MM.1S (cell line): ENCODE measurements around the gene SLC6A13.

Experiments
- DNase-seq: peaks from one replicate; pipeline ENCODE4 v3.0.0-alpha.2; 2015
- H2AFZ ChIP-seq: fragments of 300-600 bp; sonication (generic); 2 replicates; pipeline ENCODE4 v1.6.0; 2016; ENCODE audit warnings: antibody characterized with exemption, low read length
- H3F3A ChIP-seq: fragments of 300-600 bp; sonication (generic); 2 replicates; pipeline ENCODE4 v1.6.1; 2016; ENCODE audit warnings: mild to moderate bottlenecking, antibody characterized with exemption, low read length, moderate library complexity, mixed read lengths; ENCODE audit not compliant: insufficient read depth
- H3K27ac ChIP-seq: fragments of 300-600 bp; sonication (generic); 2 replicates; pipeline ENCODE4 v1.5.1; 2016; ENCODE audit warnings: mild to moderate bottlenecking, low read length
- H3K27me3 ChIP-seq: fragments of 300-600 bp; sonication (generic); replicated peaks from 2 replicates; pipeline ENCODE4 v1.6.0; 2016; ENCODE audit warnings: low read length; ENCODE audit not compliant: insufficient read depth
- H3K36me3 ChIP-seq: fragments of 300-600 bp; sonication (generic); replicated peaks from 2 replicates; pipeline ENCODE4 v1.6.1; 2016; ENCODE audit warnings: mild to moderate bottlenecking, low read length, mixed read lengths; ENCODE audit not compliant: insufficient read depth
- H3K4me1 ChIP-seq: fragments of 300-600 bp; sonication (generic); 2 replicates; pipeline ENCODE4 v1.6.1; 2016; ENCODE audit warnings: low read length, mixed read lengths
- H3K4me2 ChIP-seq: fragments of 300-600 bp; sonication (generic); 2 replicates; pipeline ENCODE4 v1.6.0; 2016; ENCODE audit warnings: low read depth, low read length
- H3K4me3 ChIP-seq: fragments of 300-600 bp; sonication (generic); 2 replicates; pipeline ENCODE4 v1.5.1; 2016; ENCODE audit warnings: low read length, mixed read lengths
- H3K79me2 ChIP-seq: fragments of 300-600 bp; sonication (generic); 2 replicates; pipeline ENCODE4 v1.6.1; 2016; ENCODE audit warnings: mixed run types, low read length, mixed read lengths
- H3K9ac ChIP-seq: fragments of 300-600 bp; sonication (generic); 2 replicates; pipeline ENCODE4 v1.6.1; 2016; ENCODE audit warnings: low read length, mixed read lengths
- H3K9me2 ChIP-seq: fragments of 300-600 bp; sonication (generic); replicated peaks from 2 replicates; pipeline ENCODE4 v1.6.1; 2016; ENCODE audit warnings: mild to moderate bottlenecking, low read length, mixed read lengths; ENCODE audit not compliant: insufficient read depth
- H3K9me3 ChIP-seq: fragments of 300-600 bp; sonication (generic); replicated peaks from 2 replicates; pipeline ENCODE4 v1.6.1; 2016; ENCODE audit warnings: mild to moderate bottlenecking, low read length, mixed read lengths; ENCODE audit not compliant: insufficient read depth
- H4K20me1 ChIP-seq: fragments of 300-600 bp; sonication (generic); 2 replicates; pipeline ENCODE4 v1.6.1; 2016; ENCODE audit warnings: mild to moderate bottlenecking, low read length, moderate library complexity, mixed read lengths; ENCODE audit not compliant: insufficient read depth
- CTCF ChIP-seq: fragments of 300-600 bp; sonication (generic); IDR thresholded peaks from 2 replicates; pipeline ENCODE4 v1.5.1; 2016; ENCODE audit warnings: antibody characterized with exemption, low read length, mixed read lengths
- EZH2 ChIP-seq: fragments of 300-600 bp; sonication (generic); optimal IDR thresholded peaks from 2 replicates; pipeline ENCODE3; 2017; ENCODE audit warnings: low read depth, mild to moderate bottlenecking, antibody characterized with exemption, low read length, mixed read lengths
- EZH2phosphoT487 ChIP-seq: fragments of 300-600 bp; sonication (generic); IDR thresholded peaks from 2 replicates; pipeline ENCODE4 v1.6.1; 2018; ENCODE audit warnings: antibody characterized with exemption, low read length

The SLC6A13 gene

GRCh38 chr12:234019-234418 lies 28.6 kb downstream of the SLC6A13 start:
- no peaks in the 10 kb centered on the region for H3K4me1 ChIP-seq
- no peak for DNase-seq
- no peaks in the 10 kb centered on the region for H3K9me2 ChIP-seq
- no peaks in the 10 kb centered on the region for H3K9me3 ChIP-seq
- no peaks in the 10 kb centered on the region for H3F3A ChIP-seq
- H3K36me3 ChIP-seq = no peaks in the 10 kb centered on the region
- H3K79me2 ChIP-seq = no peaks in the 10 kb centered on the region
- no peaks in the 10 kb centered on the region for H4K20me1 ChIP-seq
- no peak overlapping the region for H3K4me3 ChIP-seq
- H3K27ac ChIP-seq = no peak overlapping the region
- H3K27me3 ChIP-seq = peaks cover 56% of the 10 kb centered on the region
- H3K4me2 ChIP-seq = no peak overlapping the region
- TF ChIP-seq CTCF = no peak
- TF ChIP-seq EZH2 = no peak
- TF ChIP-seq EZH2phosphoT487 = no peak
- H2AFZ ChIP-seq = no peak overlapping the region
- no peak overlapping the region for H3K9ac ChIP-seq

- H3K36me3 ChIP-seq = no peaks in the 10 kb centered on the region
- H3F3A ChIP-seq = no peaks in the 10 kb centered on the region
- H3K79me2 ChIP-seq = no peaks in the 10 kb centered on the region
- H3K9me3 ChIP-seq = no peaks in the 10 kb centered on the region
- DNase-seq = no peak
- H3K4me3 ChIP-seq = no peak overlapping the region
- H3K27me3 ChIP-seq = peaks cover 60% of the 10 kb centered on the region
- no peaks in the 10 kb centered on the region for H3K9me2 ChIP-seq
- TF ChIP-seq EZH2phosphoT487 = no peak
- TF ChIP-seq EZH2 = no peak
- no peaks in the 10 kb centered on the region for H3K4me1 ChIP-seq
- no peak overlapping the region for H3K27ac ChIP-seq
- no peak overlapping the region for H2AFZ ChIP-seq
- no peak overlapping the region for H3K9ac ChIP-seq
- no peak overlapping the region for H3K4me2 ChIP-seq
- H4K20me1 ChIP-seq = no peaks in the 10 kb centered on the region
Measured at GRCh38 chr12:233615-233968, 29.0 kb downstream of the SLC6A13 start.

- H3K4me1 ChIP-seq = no peaks in the 10 kb centered on the region
- H3K9me3 ChIP-seq = no peaks in the 10 kb centered on the region
- no peak for TF ChIP-seq EZH2phosphoT487
- no peak for TF ChIP-seq CTCF
- TF ChIP-seq EZH2 = no peak
- H3K27ac ChIP-seq = no peak overlapping the region
- no peaks in the 10 kb centered on the region for H3K36me3 ChIP-seq
- no peak overlapping the region for H3K9ac ChIP-seq
- H2AFZ ChIP-seq = no peak overlapping the region
- H3K9me2 ChIP-seq = no peaks in the 10 kb centered on the region
- H3K79me2 ChIP-seq = no peaks in the 10 kb centered on the region
- no peaks in the 10 kb centered on the region for H3F3A ChIP-seq
- H3K4me2 ChIP-seq = no peak overlapping the region
- H3K4me3 ChIP-seq = no peak overlapping the region
- no peaks in the 10 kb centered on the region for H4K20me1 ChIP-seq
- H3K27me3 ChIP-seq = peaks cover 62% of the 10 kb centered on the region
- no peak for DNase-seq
Measured at GRCh38 chr12:232731-233614, 29.7 kb downstream of the SLC6A13 start.
